Measurements from ENCODE around the gene ZNF140. TPM values are rescaled to one million over a fixed set of nuclear protein-coding genes. Genes with fewer than 3 reads are reported as not detected.

The ZNF140 gene
- total RNA-seq, 1 experiment from 2014 or later, result 12.5 TPM

- peaks cover 43% of the 10 kb centered on the region for H3K9me3 Mint-ChIP-seq (ENCODE audit: unreplicated experiment)
- BruUV-seq (replicated peaks), result no TSS peak
These were observed 22.3 kb upstream of the ZNF140 start for GRCh38 chr12:133058203-133059113.

GRCh38 chr12:133061954-133062353, 18.8 kb upstream of the ZNF140 start:
- H3K9me3 Mint-ChIP-seq (ENCODE audit: unreplicated experiment), result peaks cover 49% of the 10 kb centered on the region
- BruUV-seq (replicated peaks), result no TSS peak
- no peak for TF ChIP-seq CTCF (IDR thresholded peaks at IDR 0.05; ENCODE audit: insufficient read depth in 1 of 2, low read depth in 1 of 2, low read length in 1 of 2, severe bottlenecking in 1 of 2, unreplicated experiment in 1 of 2)
- no peak for DNase-seq
- no peaks in the 10 kb centered on the region for H3K27me3 Mint-ChIP-seq (ENCODE audit: insufficient read depth, unreplicated experiment)
- H3K36me3 Mint-ChIP-seq (ENCODE audit: insufficient read depth, unreplicated experiment), result peaks cover 27% of the 10 kb centered on the region
- H3K4me1 Mint-ChIP-seq (ENCODE audit: low read depth, unreplicated experiment), result no peaks in the 10 kb centered on the region
- H3K27me3 ChIP-seq (replicated peaks; ENCODE audit: control insufficient read depth, insufficient read depth, low read length), result no peaks in the 10 kb centered on the region
- H3K27ac Mint-ChIP-seq (ENCODE audit: unreplicated experiment), result no peak overlapping the region
- intact Hi-C loops (cut with micrococcal nuclease; ENCODE audit: unreplicated experiment), result no loop called here
- no peak overlapping the region for H3K4me3 ChIP-seq (ENCODE audit: low read depth, low read length)
- no peaks in the 10 kb centered on the region for H3K4me1 ChIP-seq
- H3K9me3 ChIP-seq, result peaks cover 75% of the 10 kb centered on the region
- ChIA-PET POLR2A (no interaction called here), CTCF (no interaction called here)
- H3K36me3 ChIP-seq (ENCODE audit: control insufficient read depth, insufficient read depth, low read length), result peaks cover 4% of the 10 kb centered on the region; the same call in 1 of the 2 replicates
- no peak overlapping the region for H3K4me3 Mint-ChIP-seq (ENCODE audit: unreplicated experiment)

More at GRCh38 chr12:133058203-133059113, 22.3 kb upstream of the ZNF140 start:
- H3K4me3 ChIP-seq (ENCODE audit: low read depth, low read length), result no peak overlapping the region
- H3K27me3 ChIP-seq (replicated peaks; ENCODE audit: control insufficient read depth, insufficient read depth, low read length), result no peaks in the 10 kb centered on the region
- no peak overlapping the region for H3K4me3 Mint-ChIP-seq (ENCODE audit: unreplicated experiment)
- TF ChIP-seq CTCF (IDR thresholded peaks at IDR 0.05; ENCODE audit: insufficient read depth in 1 of 2, low read depth in 1 of 2, low read length in 1 of 2, severe bottlenecking in 1 of 2, unreplicated experiment in 1 of 2), result no peak
- no peaks in the 10 kb centered on the region for H3K27me3 Mint-ChIP-seq (ENCODE audit: insufficient read depth, unreplicated experiment)
- POLR2A ChIA-PET, result no interaction called here
- H3K9me3 ChIP-seq, result peaks cover 86% of the 10 kb centered on the region
- no peak overlapping the region for H3K27ac Mint-ChIP-seq (ENCODE audit: unreplicated experiment)
- intact Hi-C loops (cut with micrococcal nuclease; ENCODE audit: unreplicated experiment), result no loop called here
- peak in 1 of 2 experiments; percentile 1 for DNase-seq
- peaks cover 44% of the 10 kb centered on the region for H3K36me3 Mint-ChIP-seq (ENCODE audit: insufficient read depth, unreplicated experiment)
- H3K4me1 ChIP-seq, result no peaks in the 10 kb centered on the region
- H3K4me1 Mint-ChIP-seq (ENCODE audit: low read depth, unreplicated experiment), result no peaks in the 10 kb centered on the region
- H3K36me3 ChIP-seq (ENCODE audit: control insufficient read depth, insufficient read depth, low read length), result peaks cover 7% of the 10 kb centered on the region
- CTCF ChIA-PET, result no interaction called here

- Mint-ChIP-seq H3K9me3 (ENCODE audit: unreplicated experiment) (peaks cover 43% of the 10 kb centered on the region), H3K4me3 (ENCODE audit: unreplicated experiment) (no peak overlapping the region), H3K27me3 (ENCODE audit: insufficient read depth, unreplicated experiment) (no peaks in the 10 kb centered on the region), H3K36me3 (ENCODE audit: insufficient read depth, unreplicated experiment) (peaks cover 11% of the 10 kb centered on the region), H3K27ac (ENCODE audit: unreplicated experiment) (no peak overlapping the region), H3K4me1 (ENCODE audit: low read depth, unreplicated experiment) (no peaks in the 10 kb centered on the region)
- no peak for DNase-seq
- CTCF ChIA-PET, result no interaction called here
- Histone ChIP-seq H3K9me3 (peaks cover 61% of the 10 kb centered on the region), H3K27me3 (replicated peaks; ENCODE audit: control insufficient read depth, insufficient read depth, low read length) (no peaks in the 10 kb centered on the region), H3K36me3 (ENCODE audit: control insufficient read depth, insufficient read depth, low read length) (no peaks in the 10 kb centered on the region), H3K4me3 (ENCODE audit: low read depth, low read length) (no peak overlapping the region), H3K4me1 (no peaks in the 10 kb centered on the region)
- BruUV-seq (replicated peaks), result no TSS peak
- intact Hi-C loops (cut with micrococcal nuclease; ENCODE audit: unreplicated experiment), result no loop called here
- POLR2A ChIA-PET, result no interaction called here
- TF ChIP-seq CTCF (IDR thresholded peaks at IDR 0.05; ENCODE audit: insufficient read depth in 1 of 2, low read depth in 1 of 2, low read length in 1 of 2, severe bottlenecking in 1 of 2, unreplicated experiment in 1 of 2), result no peak
These were observed 17.2 kb upstream of the ZNF140 start for GRCh38 chr12:133063556-133063955.
